Activated naive CD8-positive, alpha-beta T cell treated with anti-CD3 and anti-CD28 coated beads, Interleukin-2, amount 10 ng/mL, durations not matched to agents 7 days and 5 days (primary cell): ENCODE measurements around the gene MYO1C. TPM values are rescaled to one million over a fixed set of nuclear protein-coding genes. Genes with fewer than 3 reads are reported as not detected.
"Not testable (repeated sequence)": the region's sequence is repeated elsewhere in the genome, so short reads cannot be mapped to it uniquely, and the experiment has no call there.

ENCODE experiments used
- ATAC-seq: fragments of 150-1000 bp; cut with Tn5 transposase; one replicate; pipeline ENCODE4 v1.10.0; 2021; ENCODE audit warnings: low read depth, moderate library complexity
- POLR2A ChIA-PET: fragments of 350-600 bp; sonication (Branson Sonifier 250); formaldehyde crosslinking; loops from one replicate; lab custom pipeline; 2021; ENCODE audit warnings: antibody characterized with exemption; lab: Charles Lee
- DNase-seq: peaks from one replicate; pipeline ENCODE4 v3.0.0; 2021
- H3K27ac Mint-ChIP-seq: one replicate; pipeline ENCODE4 v1.8.0; 2022; ENCODE audit warnings: mild to moderate bottlenecking, mixed read lengths
- H3K27me3 Mint-ChIP-seq: one replicate; pipeline ENCODE4 v1.8.0; 2022; ENCODE audit warnings: mild to moderate bottlenecking, moderate library complexity, mixed read lengths
- H3K36me3 Mint-ChIP-seq: one replicate; pipeline ENCODE4 v1.8.0; 2021; ENCODE audit warnings: mild to moderate bottlenecking, mixed read lengths
- H3K4me1 Mint-ChIP-seq: one replicate; pipeline ENCODE4 v1.8.0; 2021; ENCODE audit warnings: mixed read lengths
- H3K4me3 Mint-ChIP-seq: one replicate; pipeline ENCODE4 v1.8.0; 2022; ENCODE audit warnings: mild to moderate bottlenecking, moderate library complexity, mixed read lengths
- H3K9me3 Mint-ChIP-seq: one replicate; pipeline ENCODE4 v1.8.0; 2021; ENCODE audit warnings: mixed read lengths
- total RNA-seq, 2 experiments: library from RNA; stranded (reverse); gene quantifications; one replicate each; pipeline ENCODE4 v1.2.3, GENCODE V29; 2021

The MYO1C gene
- total RNA-seq, 2 experiments from 2014 or later = 28.6 to 34.1 TPM

DNA sequence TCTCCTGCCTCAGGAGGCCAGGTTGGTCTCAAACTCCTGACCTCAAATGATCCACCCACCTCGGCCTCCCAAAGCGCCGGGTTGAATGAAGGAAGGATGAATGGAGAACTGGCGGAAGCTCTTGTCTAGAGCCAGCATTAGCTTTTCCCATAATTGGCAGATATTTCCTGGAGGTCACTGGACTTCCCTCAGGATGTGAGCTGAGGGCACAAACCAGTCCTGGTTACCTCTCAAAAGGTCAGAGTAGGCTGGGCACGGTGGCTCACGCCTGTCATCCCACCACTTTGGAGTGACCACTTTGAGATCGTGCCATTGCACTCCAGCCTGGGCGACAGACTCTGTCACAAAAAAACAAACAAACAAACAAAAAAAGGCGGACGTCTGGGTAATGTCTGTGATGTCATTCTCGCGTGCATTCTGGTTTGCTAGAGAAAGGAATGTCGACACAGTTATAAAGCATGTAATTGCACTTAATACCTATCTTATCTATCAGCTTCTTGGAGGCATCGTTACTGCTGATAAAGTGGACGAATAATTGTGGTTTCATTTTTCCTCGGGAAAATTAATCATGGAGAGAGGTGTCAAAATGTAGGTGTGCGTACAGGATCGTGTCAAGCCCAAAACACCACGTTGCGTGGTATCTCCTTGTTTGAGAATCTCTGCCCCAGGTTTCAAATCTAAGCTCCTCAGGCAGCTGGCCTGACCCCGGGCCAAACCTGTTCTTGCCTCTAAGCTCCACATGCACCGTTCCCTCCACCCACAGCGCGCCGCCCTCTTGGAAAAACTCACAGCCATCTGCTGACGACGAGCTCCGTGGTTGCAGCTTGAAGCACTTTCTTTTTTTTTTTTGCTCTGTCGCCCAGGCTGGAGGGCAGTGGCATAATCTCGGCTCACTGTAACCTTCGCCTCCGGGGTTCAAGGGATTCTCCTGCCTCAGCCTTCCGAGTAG lies 30.0 kb downstream of the MYO1C start:
- ATAC-seq (no peak), DNase-seq (no peak)
- Mint-ChIP-seq H3K4me3 (peak overlapping the region; percentile 38), H3K27ac (no peak overlapping the region), H3K4me1 (peaks cover 14% of the 10 kb centered on the region), H3K9me3 (no peaks in the 10 kb centered on the region), H3K36me3 (no peaks in the 10 kb centered on the region), H3K27me3 (peaks cover 50% of the 10 kb centered on the region)
- POLR2A ChIA-PET = interaction anchor here (0.7 to 1.7 kb wide), 6 partner anchors 15 to 362 kb away, joined by 3 to 6 read pairs (median 4); partner anchors contain the start of genes INPP5K and YWHAE

DNA sequence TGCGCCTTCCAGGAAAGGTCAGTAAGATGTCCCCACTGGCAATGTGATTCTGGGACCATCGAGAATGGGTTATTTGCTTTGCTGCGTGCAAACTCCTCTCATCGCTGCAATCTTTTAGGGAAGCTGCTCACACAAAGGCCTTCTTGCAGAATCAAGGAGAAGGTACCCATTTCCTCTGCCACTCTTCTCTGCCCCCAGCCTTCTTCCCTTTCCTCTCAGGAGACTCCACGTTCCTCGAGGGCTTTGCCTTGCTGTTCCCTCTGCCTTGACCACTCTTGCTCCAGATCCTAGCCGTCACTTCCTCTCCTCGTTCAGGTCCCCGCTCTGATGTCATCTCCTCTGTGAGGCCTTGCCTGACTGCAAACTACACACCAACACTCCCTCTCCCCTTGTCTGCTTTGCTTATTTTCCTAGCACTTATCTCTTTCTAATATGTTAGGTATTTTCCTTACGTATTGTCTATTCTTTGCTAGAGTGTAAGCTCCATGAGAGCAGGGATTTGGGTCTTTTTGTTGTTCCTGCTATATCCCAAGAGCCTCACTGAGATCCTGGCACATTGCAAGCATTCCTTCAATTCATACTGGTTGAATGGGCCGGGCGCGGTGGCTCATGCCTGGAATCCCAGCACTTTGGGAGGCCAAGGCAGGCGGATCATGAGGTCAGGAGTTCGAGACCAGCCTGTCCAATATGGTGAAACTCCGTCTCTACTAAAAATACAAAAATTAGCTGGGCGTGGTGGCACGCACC lies 31.1 kb downstream of the MYO1C start:
- peaks cover 17% of the 10 kb centered on the region for H3K4me1 Mint-ChIP-seq
- no peaks in the 10 kb centered on the region for H3K36me3 Mint-ChIP-seq
- ATAC-seq (no peak), DNase-seq (no peak)
- H3K27me3 Mint-ChIP-seq = peaks cover 55% of the 10 kb centered on the region
- no peak overlapping the region for H3K27ac Mint-ChIP-seq
- no peak overlapping the region for H3K4me3 Mint-ChIP-seq
- POLR2A ChIA-PET = no interaction called here
- H3K9me3 Mint-ChIP-seq = no peaks in the 10 kb centered on the region

DNA sequence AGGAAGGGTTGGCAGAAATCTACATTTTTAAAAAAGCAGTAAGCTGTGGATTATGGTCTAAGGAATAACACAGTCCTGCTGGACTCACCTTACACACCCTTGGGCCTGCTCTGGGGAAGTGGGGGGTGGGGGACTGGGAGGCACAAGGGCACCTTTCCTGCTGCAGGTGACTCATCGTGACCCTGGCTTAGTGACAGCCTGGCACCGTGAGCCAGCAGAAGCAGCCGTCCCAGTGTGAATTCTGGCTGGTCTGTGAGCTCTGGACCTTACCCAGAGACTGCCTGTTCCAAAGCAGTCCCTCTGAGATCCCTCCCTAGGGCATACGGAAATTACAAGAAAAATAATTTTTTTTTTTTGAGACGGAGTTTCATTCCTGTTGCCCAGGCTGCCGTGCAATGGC lies 32.3 kb downstream of the MYO1C start:
- Mint-ChIP-seq H3K4me3 (no peak overlapping the region), H3K36me3 (no peaks in the 10 kb centered on the region), H3K27me3 (peaks cover 49% of the 10 kb centered on the region), H3K4me1 (peaks cover 18% of the 10 kb centered on the region), H3K27ac (no peak overlapping the region), H3K9me3 (no peaks in the 10 kb centered on the region)
- no peak for DNase-seq
- POLR2A ChIA-PET = interaction anchor here (0.7 to 1.0 kb wide), 2 partner anchors 23 to 56 kb away, joined by 3 read pairs; partner anchors contain the start of gene INPP5K
- ATAC-seq = no peak

DNA sequence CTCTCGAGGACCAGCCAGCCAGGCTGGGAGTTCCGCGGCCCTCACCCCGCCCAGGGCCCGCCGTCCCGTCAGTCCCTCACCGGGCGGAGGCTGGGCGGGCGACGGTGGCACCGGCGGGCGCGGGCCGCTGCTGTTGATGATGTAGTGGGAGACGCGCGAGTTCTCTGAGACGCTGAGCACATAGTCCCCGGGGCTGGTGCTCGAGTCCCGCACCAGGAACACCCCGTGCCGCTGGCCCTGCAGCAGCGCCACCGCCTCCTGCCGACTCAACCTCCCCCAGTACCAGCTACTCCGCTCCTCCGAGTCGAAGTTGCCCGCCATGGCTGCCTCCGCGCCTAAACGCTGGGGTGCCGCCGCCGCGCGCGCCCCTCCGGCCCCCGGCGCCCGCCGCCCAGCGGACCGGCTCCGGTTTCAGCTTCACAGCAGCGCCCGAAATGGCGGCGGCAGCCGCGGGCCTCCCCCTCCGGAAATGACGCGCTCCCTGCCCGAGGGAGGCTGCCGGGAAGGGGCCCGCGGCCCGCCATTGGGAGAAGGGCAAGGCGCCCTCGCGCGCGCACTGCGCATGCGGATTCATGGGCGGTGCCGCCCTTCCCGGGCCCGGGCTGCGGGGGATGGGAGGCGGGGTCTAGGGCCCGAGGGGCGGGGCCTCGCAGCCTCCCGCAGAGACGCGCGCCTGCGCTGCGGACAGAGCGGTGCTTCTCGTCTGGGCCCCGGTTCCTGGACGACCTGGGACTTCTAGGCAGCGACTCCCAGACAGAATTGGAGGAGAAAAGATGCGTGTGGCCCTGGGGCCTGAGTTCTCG lies 36.5 kb downstream of the MYO1C start, which contains the start of gene CRK:
CRK (minus strand) TSS at position 436 of the 803 bp plus-strand sequence; CDS start at position 321, 115 bp downstream.
- peak; percentile 100 for DNase-seq
- Mint-ChIP-seq H3K4me3 (peak within 1 kb of the TSS; percentile 88), H3K9me3 (no peaks in the 10 kb centered on the region), H3K4me1 (peaks cover 25% of the 10 kb centered on the region), H3K27me3 (peaks cover 28% of the 10 kb centered on the region), H3K27ac (peak within 1 kb of the TSS; percentile 79), H3K36me3 (peaks cover 9% of the 10 kb centered on the region)
- POLR2A ChIA-PET = interaction anchor here (0.8 to 1.7 kb wide), 7 partner anchors 29 to 193 kb away, joined by 3 to 12 read pairs (median 5); partner anchors contain the start of genes INPP5K and YWHAE
- ATAC-seq = peak; percentile 96

DNA sequence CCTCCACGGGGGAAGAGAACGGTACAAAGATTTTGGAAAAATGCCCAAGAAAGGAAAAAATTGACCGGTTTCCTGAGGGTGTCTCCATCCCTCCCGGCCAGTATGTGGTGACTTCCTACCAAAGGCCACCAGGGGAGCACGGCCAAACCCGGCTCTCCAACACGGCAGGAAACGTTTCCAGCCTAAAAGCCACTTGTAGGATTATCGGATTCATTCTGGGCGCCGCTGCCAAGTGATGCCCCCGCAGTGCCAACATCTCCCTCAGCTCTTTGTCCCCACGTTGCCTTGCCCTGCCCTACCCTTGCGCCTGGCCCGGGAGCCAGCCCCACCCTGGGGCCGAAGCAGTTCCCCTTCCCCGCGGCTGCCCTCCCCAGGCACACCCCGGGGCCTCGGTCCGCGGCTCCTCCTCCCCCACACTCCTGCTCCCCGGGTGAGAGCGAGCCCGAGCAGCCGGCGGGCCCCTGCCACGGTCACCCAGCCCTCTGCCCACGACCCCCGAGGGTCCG lies 37.1 kb downstream of the MYO1C start:
- peaks cover 9% of the 10 kb centered on the region for H3K36me3 Mint-ChIP-seq

DNA sequence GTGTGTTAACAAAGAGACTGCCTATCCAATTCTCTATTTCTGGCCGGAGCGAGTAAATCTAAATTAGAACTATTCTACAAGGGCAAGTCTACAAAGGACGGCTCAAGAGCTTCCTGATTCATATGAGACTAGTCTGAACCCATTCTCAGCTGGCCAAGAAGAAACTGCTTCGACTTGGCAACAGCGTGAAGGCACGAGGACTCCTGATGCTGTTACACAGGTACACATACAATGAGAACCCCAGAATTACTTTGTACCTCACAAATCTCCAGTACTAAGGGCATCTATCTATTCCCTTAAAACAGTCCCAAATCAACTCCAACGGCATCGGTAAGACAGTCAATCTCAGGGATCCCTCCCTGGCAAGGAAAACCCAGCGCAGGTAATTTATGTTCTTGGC lies 37.9 kb downstream of the MYO1C start:
- Mint-ChIP-seq H3K4me1 (peaks cover 26% of the 10 kb centered on the region), H3K27me3 (peaks cover 20% of the 10 kb centered on the region), H3K9me3 (no peaks in the 10 kb centered on the region), H3K4me3 (peak overlapping the region; percentile 88), H3K27ac (peak overlapping the region; percentile 69), H3K36me3 (peaks cover 11% of the 10 kb centered on the region)
- DNase-seq (no peak), ATAC-seq (no peak)
- POLR2A ChIA-PET = no interaction called here

More for the DNA sequence above, 37.1 kb downstream of the MYO1C start:
- Mint-ChIP-seq H3K4me1 (peaks cover 25% of the 10 kb centered on the region), H3K27me3 (peaks cover 26% of the 10 kb centered on the region), H3K4me3 (peak overlapping the region; percentile 88), H3K27ac (peak overlapping the region; percentile 79), H3K9me3 (no peaks in the 10 kb centered on the region)
- ATAC-seq = peak; percentile 18
- DNase-seq = peak; percentile 66
- POLR2A ChIA-PET = interaction anchor here (0.9 to 1.7 kb wide), 6 partner anchors 30 to 194 kb away, joined by 3 to 12 read pairs (median 5); partner anchors contain the start of genes INPP5K and YWHAE

DNA sequence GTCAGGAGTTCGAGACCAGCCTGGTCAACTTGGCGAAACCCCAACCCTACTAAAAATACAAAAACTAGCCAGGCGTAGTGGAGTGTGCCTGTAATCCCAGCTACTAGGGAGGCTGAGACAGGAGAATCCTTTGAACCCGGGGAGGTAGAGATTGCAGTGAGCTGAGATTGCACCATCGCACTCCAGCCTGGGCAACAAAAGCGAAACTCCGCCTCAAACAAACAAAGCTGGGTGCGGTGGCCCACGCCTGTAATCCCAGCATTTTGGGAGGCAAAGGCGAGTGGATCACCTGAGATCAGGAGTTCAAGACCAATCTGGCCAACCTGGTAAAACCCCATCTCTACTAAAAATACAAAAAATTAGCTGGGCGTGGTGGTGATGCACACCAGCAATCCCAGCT lies 38.8 kb downstream of the MYO1C start:
- Mint-ChIP-seq H3K27me3 (peaks cover 13% of the 10 kb centered on the region), H3K36me3 (peaks cover 18% of the 10 kb centered on the region), H3K4me1 (peaks cover 33% of the 10 kb centered on the region)
- not testable (repeated sequence) for DNase-seq, H3K27ac Mint-ChIP-seq, H3K9me3 Mint-ChIP-seq, ATAC-seq, H3K4me3 Mint-ChIP-seq
- POLR2A ChIA-PET = interaction anchor here (1.3 kb wide), 1 partner anchor 31 kb away, joined by 3 read pairs; no protein-coding TSS in a partner anchor

DNA sequence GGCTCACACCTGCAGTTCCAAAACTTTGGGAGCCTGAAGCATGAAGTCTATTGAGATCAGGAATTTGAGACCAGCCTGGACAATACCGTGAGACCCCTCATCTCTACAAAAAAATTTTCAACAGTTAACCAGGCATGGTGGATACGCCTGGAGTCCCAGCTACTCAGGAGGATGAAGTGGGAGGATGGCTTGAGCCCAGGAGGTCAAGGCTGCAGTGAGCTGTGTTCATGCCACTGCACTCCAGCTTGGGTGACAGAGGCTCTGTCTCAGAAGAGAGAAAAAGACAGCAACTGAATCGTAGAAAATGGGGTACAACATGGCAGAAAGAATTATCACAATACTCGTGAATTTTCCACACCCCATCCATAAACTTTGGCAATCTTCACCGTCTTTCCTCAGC lies 39.6 kb downstream of the MYO1C start:
- Mint-ChIP-seq H3K27ac (no peak overlapping the region), H3K4me3 (no peak overlapping the region), H3K27me3 (peaks cover 9% of the 10 kb centered on the region), H3K9me3 (no peaks in the 10 kb centered on the region), H3K36me3 (peaks cover 18% of the 10 kb centered on the region), H3K4me1 (peaks cover 33% of the 10 kb centered on the region)
- POLR2A ChIA-PET = interaction anchor here (1.3 kb wide), 1 partner anchor 30 kb away, joined by 3 read pairs; no protein-coding TSS in a partner anchor
- ATAC-seq (no peak), DNase-seq (no peak)

DNA sequence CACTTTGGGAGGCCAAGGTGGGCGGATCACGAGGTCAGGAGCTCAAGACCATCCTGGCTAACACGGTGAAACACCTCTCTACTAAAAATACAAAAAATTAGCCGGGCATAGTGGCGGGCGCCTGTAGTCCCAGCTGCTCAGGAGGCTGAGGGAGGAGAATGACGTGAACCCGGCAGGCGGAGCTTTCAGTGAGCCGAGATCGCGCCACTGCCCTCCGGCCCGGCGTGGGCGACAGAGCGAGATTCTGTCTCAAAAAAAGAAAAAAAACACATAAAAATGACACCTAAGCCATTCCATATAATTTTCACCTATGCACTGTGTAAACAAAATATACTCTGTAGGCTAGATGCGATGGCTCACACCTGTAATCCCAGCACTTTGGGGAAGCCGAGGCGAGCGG lies 42.2 kb downstream of the MYO1C start:
- POLR2A ChIA-PET, H3K27ac Mint-ChIP-seq, H3K4me3 Mint-ChIP-seq, H3K27me3 Mint-ChIP-seq, DNase-seq, ATAC-seq, H3K9me3 Mint-ChIP-seq: not testable (repeated sequence)
- Mint-ChIP-seq H3K36me3 (peaks cover 20% of the 10 kb centered on the region), H3K4me1 (peaks cover 37% of the 10 kb centered on the region)

DNA sequence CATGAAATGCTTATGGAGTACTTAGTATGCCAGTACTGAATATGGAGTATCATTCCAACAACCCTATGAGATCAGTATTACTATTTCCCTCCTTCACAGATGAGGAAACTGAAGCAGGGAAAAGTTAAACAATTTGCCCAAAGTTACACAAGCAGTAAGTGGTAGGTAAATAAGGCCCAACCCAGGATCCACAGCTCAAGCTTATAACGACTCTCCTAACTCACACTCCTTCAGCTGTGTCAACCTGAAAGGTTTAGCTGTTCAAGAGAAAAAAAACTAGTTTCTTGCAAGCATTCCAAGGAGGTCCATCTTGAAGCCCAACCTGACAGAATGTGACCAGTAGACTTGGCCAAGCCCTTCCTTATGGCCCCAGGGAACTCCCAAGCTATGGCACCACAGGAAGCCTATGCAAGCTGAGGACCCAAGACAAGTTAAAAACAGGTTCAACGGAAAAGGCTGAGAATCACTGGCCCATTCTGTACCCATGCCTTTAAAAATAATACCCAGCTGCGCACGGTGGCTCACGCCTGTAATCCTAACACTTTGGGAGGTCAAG lies 43.0 kb downstream of the MYO1C start:
- Mint-ChIP-seq H3K36me3 (peaks cover 19% of the 10 kb centered on the region), H3K27me3 (no peaks in the 10 kb centered on the region), H3K4me3 (no peak overlapping the region), H3K27ac (no peak overlapping the region), H3K4me1 (peaks cover 32% of the 10 kb centered on the region), H3K9me3 (no peaks in the 10 kb centered on the region)
- no peak for DNase-seq
- POLR2A ChIA-PET = no interaction called here
- ATAC-seq = no peak

DNA sequence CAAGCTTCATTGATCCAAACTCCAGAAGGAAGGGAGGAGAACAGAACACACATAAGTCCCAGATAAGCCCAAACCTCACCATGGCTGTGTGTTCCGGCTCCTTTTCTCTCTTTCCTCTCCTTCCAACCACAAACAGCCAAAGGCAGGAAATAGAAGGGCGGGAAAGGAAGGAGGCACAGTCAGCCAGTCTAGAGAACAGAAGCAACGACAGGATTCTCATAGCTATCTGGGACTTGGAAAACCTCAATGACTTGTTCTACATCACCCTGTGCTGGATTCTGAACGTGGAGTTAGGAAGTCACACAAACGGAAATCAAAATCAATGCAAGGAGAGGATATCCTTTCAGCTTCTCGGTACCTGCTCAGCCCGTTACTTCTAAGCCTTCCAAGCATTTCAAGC lies 45.4 kb downstream of the MYO1C start:
- Mint-ChIP-seq H3K36me3 (peaks cover 14% of the 10 kb centered on the region), H3K4me1 (peaks cover 19% of the 10 kb centered on the region), H3K27me3 (no peaks in the 10 kb centered on the region), H3K27ac (no peak overlapping the region), H3K4me3 (no peak overlapping the region), H3K9me3 (no peaks in the 10 kb centered on the region)
- POLR2A ChIA-PET = interaction anchor here (0.7 kb wide), 1 partner anchor 820 kb away, joined by 5 read pairs; no protein-coding TSS in a partner anchor
- ATAC-seq (no peak), DNase-seq (no peak)

DNA sequence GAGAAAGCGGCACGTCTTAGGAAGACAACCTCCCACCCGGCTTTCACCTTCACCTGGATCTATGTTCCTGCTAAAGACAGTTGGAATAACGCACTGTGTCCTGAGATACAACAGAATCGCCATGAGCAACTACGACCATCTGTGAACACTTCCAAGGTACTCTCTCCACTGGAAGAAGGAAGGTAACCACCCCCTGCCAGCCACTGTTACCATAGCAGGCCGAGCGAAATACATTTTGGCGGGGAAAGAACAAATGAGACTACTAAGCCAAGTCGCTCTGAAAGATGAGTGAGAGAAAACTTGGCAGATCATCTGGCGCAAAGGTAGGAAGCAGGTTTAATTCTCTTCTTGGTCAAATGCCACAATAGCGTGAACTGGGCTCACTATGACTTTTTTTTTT lies 46.3 kb downstream of the MYO1C start:
- Mint-ChIP-seq H3K27ac (no peak overlapping the region), H3K27me3 (no peaks in the 10 kb centered on the region), H3K36me3 (peaks cover 11% of the 10 kb centered on the region), H3K9me3 (no peaks in the 10 kb centered on the region), H3K4me3 (no peak overlapping the region), H3K4me1 (peaks cover 17% of the 10 kb centered on the region)
- ATAC-seq = no peak
- POLR2A ChIA-PET = interaction anchor here (0.7 kb wide), 1 partner anchor 821 kb away, joined by 5 read pairs; no protein-coding TSS in a partner anchor
- no peak for DNase-seq
